ENCODE results near the gene CCNL1.

CCNL1 gene

GRCh38 chr3:157107037-157107436 is 52.9 kb downstream of the CCNL1 start:
- Histone ChIP-seq H3K4me3 (replicated peaks; ENCODE audit: insufficient read depth, low read length) (no peak overlapping the region), H3K27me3 (ENCODE audit: insufficient read depth, poor library complexity, severe bottlenecking) (no peaks in the 10 kb centered on the region), H3K27ac (replicated peaks) (no peak overlapping the region)
- TF ChIP-seq, protein P1, sequence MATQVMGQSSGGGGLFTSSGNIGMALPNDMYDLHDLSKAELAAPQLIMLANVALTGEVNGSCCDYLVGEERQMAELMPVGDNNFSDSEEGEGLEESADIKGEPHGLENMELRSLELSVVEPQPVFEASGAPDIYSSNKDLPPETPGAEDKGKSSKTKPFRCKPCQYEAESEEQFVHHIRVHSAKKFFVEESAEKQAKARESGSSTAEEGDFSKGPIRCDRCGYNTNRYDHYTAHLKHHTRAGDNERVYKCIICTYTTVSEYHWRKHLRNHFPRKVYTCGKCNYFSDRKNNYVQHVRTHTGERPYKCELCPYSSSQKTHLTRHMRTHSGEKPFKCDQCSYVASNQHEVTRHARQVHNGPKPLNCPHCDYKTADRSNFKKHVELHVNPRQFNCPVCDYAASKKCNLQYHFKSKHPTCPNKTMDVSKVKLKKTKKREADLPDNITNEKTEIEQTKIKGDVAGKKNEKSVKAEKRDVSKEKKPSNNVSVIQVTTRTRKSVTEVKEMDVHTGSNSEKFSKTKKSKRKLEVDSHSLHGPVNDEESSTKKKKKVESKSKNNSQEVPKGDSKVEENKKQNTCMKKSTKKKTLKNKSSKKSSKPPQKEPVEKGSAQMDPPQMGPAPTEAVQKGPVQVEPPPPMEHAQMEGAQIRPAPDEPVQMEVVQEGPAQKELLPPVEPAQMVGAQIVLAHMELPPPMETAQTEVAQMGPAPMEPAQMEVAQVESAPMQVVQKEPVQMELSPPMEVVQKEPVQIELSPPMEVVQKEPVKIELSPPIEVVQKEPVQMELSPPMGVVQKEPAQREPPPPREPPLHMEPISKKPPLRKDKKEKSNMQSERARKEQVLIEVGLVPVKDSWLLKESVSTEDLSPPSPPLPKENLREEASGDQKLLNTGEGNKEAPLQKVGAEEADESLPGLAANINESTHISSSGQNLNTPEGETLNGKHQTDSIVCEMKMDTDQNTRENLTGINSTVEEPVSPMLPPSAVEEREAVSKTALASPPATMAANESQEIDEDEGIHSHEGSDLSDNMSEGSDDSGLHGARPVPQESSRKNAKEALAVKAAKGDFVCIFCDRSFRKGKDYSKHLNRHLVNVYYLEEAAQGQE (IDR thresholded peaks at IDR 0.05; ENCODE audit: insufficient replicate concordance, low read depth): no peak
- TF ChIP-seq GABPA (IDR thresholded peaks at IDR 0.05; ENCODE audit: low read depth) (no peak), POLR2AphosphoS5 (IDR thresholded peaks at IDR 0.05; ENCODE audit: low read depth) (no peak), SPI1 (IDR thresholded peaks at IDR 0.05; ENCODE audit: borderline replicate concordance, low read depth) (no peak), CTCF (IDR thresholded peaks at IDR 0.05; ENCODE audit: insufficient read depth, low read length) (no peak)
- DNase-seq (ENCODE audit: low read depth in 1 of 2, low spot score in 1 of 2): no peak

DNA sequence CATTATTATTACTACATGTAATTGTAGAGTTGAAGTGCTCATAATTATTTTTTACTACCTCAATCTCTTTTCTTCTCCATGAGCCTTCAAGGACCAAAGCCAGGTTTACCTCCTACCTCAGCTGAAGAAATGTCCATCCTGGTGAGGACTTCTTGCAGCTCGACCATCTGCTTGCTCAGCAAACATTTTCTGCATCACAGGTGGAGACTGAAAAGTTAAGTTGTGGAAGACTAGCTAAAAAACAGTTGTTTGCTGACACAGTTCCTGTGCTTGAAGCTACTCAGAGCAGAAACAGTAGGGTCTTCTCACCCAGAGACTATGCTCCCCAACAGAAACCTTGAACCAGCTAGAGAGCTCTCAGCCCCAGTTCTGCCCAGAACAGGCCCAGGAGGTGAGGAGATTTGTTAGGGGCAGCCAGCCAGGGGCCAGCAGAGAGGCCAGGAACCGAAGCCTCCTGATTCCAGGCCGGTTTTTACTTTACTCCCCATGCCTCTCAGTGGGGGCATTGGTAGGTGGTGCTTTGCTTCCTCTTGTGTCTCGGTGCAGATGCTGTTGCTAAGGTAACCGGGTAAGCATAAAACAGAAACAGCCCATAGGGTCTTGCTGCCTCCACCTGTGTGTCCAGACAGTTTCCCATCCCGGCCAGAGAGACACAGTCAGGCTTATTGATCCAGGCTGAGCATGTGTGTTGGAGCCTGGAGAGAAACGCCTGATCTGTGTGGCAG is 54.9 kb downstream of the CCNL1 start:
- DNase-seq (ENCODE audit: low read depth in 1 of 2, low spot score in 1 of 2): no peak
- no peak overlapping the region for H3K27ac ChIP-seq (replicated peaks)
- no peak overlapping the region for H3K4me3 ChIP-seq (replicated peaks; ENCODE audit: insufficient read depth, low read length)
- TF ChIP-seq CTCF (IDR thresholded peaks at IDR 0.05; ENCODE audit: insufficient read depth, low read length) (no peak), POLR2AphosphoS5 (IDR thresholded peaks at IDR 0.05; ENCODE audit: low read depth) (no peak), SPI1 (IDR thresholded peaks at IDR 0.05; ENCODE audit: borderline replicate concordance, low read depth) (no peak), GABPA (IDR thresholded peaks at IDR 0.05; ENCODE audit: low read depth) (no peak)
- TF ChIP-seq, protein P1 (IDR thresholded peaks at IDR 0.05; ENCODE audit: insufficient replicate concordance, low read depth): no peak
- no peaks in the 10 kb centered on the region for H3K27me3 ChIP-seq (ENCODE audit: insufficient read depth, poor library complexity, severe bottlenecking)

- TF ChIP-seq, protein P1 (IDR thresholded peaks at IDR 0.05; ENCODE audit: insufficient replicate concordance, low read depth): no peak
- TF ChIP-seq CTCF (IDR thresholded peaks at IDR 0.05; ENCODE audit: insufficient read depth, low read length): no peak
- no peak for TF ChIP-seq POLR2AphosphoS5 (IDR thresholded peaks at IDR 0.05; ENCODE audit: low read depth)
- TF ChIP-seq SPI1 (IDR thresholded peaks at IDR 0.05; ENCODE audit: borderline replicate concordance, low read depth): no peak
- TF ChIP-seq GABPA (IDR thresholded peaks at IDR 0.05; ENCODE audit: low read depth): no peak
- Histone ChIP-seq H3K27me3 (ENCODE audit: insufficient read depth, poor library complexity, severe bottlenecking) (no peaks in the 10 kb centered on the region), H3K27ac (replicated peaks) (no peak overlapping the region), H3K4me3 (replicated peaks; ENCODE audit: insufficient read depth, low read length) (no peak overlapping the region)
- DNase-seq (ENCODE audit: low read depth in 1 of 2, low spot score in 1 of 2): no peak
Measured at GRCh38 chr3:157104521-157104920, 55.4 kb downstream of the CCNL1 start.
